RKO (cell line): ENCODE measurements around the gene ITPKB.
"Not testable (repeated sequence)": the region's sequence is repeated elsewhere in the genome, so short reads cannot be mapped to it uniquely, and the experiment has no call there.

Experiments
- DNase-seq: peaks from one replicate; pipeline ENCODE4 v3.0.0-alpha.2; 2016; ENCODE audit warnings: low spot score

ITPKB gene

GRCh38 chr1:226602186-226603021, 136.7 kb downstream of the ITPKB start:
- DNase-seq, result no peak

- DNase-seq, result no peak
Measured at GRCh38 chr1:226601456-226601855, 137.6 kb downstream of the ITPKB start.

- DNase-seq, result no peak
Measured at GRCh38 chr1:226600254-226600653, 138.8 kb downstream of the ITPKB start.

- no peak for DNase-seq
Measured at GRCh38 chr1:226599636-226600238, 139.3 kb downstream of the ITPKB start.

- DNase-seq, result not testable (repeated sequence)
Measured at GRCh38 chr1:226598955-226599354, 140.1 kb downstream of the ITPKB start.

- no peak for DNase-seq
Measured at GRCh38 chr1:226598455-226598849, 140.6 kb downstream of the ITPKB start.

- DNase-seq, result no peak
Measured at GRCh38 chr1:226597616-226598454, 141.2 kb downstream of the ITPKB start.

- DNase-seq, result no peak
Measured at GRCh38 chr1:226596531-226597165, 142.4 kb downstream of the ITPKB start.

GRCh38 chr1:226593541-226593940, 145.5 kb downstream of the ITPKB start:
- no peak for DNase-seq

- no peak for DNase-seq
Measured at GRCh38 chr1:226590614-226591013, 148.5 kb downstream of the ITPKB start.

- no peak for DNase-seq
Measured at GRCh38 chr1:226589008-226589733, 149.9 kb downstream of the ITPKB start.

GRCh38 chr1:226588484-226588883, 150.6 kb downstream of the ITPKB start:
- DNase-seq, result no peak

GRCh38 chr1:226586650-226587422, 152.2 kb downstream of the ITPKB start:
- DNase-seq, result no peak

- DNase-seq, result no peak
Measured at GRCh38 chr1:226586116-226586515, 153.0 kb downstream of the ITPKB start.

- no peak for DNase-seq
Measured at GRCh38 chr1:226584164-226584563, 154.9 kb downstream of the ITPKB start.

- no peak for DNase-seq
Measured at GRCh38 chr1:226582966-226583365, 156.1 kb downstream of the ITPKB start.
